ENCODE data around the gene MRPL50.

The MRPL50 gene

GRCh38 chr9:101365181-101365580 is 33.2 kb downstream of the MRPL50 start:
- H3K27ac ChIP-seq (replicated peaks) = no peak overlapping the region
- TF ChIP-seq, protein P1, sequence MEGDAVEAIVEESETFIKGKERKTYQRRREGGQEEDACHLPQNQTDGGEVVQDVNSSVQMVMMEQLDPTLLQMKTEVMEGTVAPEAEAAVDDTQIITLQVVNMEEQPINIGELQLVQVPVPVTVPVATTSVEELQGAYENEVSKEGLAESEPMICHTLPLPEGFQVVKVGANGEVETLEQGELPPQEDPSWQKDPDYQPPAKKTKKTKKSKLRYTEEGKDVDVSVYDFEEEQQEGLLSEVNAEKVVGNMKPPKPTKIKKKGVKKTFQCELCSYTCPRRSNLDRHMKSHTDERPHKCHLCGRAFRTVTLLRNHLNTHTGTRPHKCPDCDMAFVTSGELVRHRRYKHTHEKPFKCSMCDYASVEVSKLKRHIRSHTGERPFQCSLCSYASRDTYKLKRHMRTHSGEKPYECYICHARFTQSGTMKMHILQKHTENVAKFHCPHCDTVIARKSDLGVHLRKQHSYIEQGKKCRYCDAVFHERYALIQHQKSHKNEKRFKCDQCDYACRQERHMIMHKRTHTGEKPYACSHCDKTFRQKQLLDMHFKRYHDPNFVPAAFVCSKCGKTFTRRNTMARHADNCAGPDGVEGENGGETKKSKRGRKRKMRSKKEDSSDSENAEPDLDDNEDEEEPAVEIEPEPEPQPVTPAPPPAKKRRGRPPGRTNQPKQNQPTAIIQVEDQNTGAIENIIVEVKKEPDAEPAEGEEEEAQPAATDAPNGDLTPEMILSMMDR (IDR thresholded peaks at IDR 0.05; ENCODE audit: insufficient read depth, low read length) = no peak
- no peak for TF ChIP-seq SPI1 (IDR thresholded peaks at IDR 0.05; ENCODE audit: borderline replicate concordance, low read depth)
- TF ChIP-seq POLR2AphosphoS5 (IDR thresholded peaks at IDR 0.05; ENCODE audit: low read depth) = no peak
- TF ChIP-seq, protein P2, sequence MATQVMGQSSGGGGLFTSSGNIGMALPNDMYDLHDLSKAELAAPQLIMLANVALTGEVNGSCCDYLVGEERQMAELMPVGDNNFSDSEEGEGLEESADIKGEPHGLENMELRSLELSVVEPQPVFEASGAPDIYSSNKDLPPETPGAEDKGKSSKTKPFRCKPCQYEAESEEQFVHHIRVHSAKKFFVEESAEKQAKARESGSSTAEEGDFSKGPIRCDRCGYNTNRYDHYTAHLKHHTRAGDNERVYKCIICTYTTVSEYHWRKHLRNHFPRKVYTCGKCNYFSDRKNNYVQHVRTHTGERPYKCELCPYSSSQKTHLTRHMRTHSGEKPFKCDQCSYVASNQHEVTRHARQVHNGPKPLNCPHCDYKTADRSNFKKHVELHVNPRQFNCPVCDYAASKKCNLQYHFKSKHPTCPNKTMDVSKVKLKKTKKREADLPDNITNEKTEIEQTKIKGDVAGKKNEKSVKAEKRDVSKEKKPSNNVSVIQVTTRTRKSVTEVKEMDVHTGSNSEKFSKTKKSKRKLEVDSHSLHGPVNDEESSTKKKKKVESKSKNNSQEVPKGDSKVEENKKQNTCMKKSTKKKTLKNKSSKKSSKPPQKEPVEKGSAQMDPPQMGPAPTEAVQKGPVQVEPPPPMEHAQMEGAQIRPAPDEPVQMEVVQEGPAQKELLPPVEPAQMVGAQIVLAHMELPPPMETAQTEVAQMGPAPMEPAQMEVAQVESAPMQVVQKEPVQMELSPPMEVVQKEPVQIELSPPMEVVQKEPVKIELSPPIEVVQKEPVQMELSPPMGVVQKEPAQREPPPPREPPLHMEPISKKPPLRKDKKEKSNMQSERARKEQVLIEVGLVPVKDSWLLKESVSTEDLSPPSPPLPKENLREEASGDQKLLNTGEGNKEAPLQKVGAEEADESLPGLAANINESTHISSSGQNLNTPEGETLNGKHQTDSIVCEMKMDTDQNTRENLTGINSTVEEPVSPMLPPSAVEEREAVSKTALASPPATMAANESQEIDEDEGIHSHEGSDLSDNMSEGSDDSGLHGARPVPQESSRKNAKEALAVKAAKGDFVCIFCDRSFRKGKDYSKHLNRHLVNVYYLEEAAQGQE (IDR thresholded peaks at IDR 0.05; ENCODE audit: insufficient replicate concordance, low read depth) = no peak
- no peak for TF ChIP-seq GABPA (IDR thresholded peaks at IDR 0.05; ENCODE audit: low read depth)
- H3K4me3 ChIP-seq (replicated peaks; ENCODE audit: insufficient read depth, low read length) = no peak overlapping the region
- no peaks in the 10 kb centered on the region for H3K27me3 ChIP-seq (ENCODE audit: insufficient read depth, poor library complexity, severe bottlenecking)
- no peak for DNase-seq (ENCODE audit: low read depth in 1 of 2, low spot score in 1 of 2)

- no peak for TF ChIP-seq POLR2AphosphoS5 (IDR thresholded peaks at IDR 0.05; ENCODE audit: low read depth)
- TF ChIP-seq, protein P1 (IDR thresholded peaks at IDR 0.05; ENCODE audit: insufficient read depth, low read length) = no peak
- no peak for TF ChIP-seq SPI1 (IDR thresholded peaks at IDR 0.05; ENCODE audit: borderline replicate concordance, low read depth)
- TF ChIP-seq GABPA (IDR thresholded peaks at IDR 0.05; ENCODE audit: low read depth) = no peak
- TF ChIP-seq, protein P2 (IDR thresholded peaks at IDR 0.05; ENCODE audit: insufficient replicate concordance, low read depth) = no peak
- DNase-seq (ENCODE audit: low read depth in 1 of 2, low spot score in 1 of 2) = no peak
- Histone ChIP-seq H3K27ac (replicated peaks) (no peak overlapping the region), H3K27me3 (ENCODE audit: insufficient read depth, poor library complexity, severe bottlenecking) (no peaks in the 10 kb centered on the region), H3K4me3 (replicated peaks; ENCODE audit: insufficient read depth, low read length) (no peak overlapping the region)
Observed at GRCh38 chr9:101362450-101362849, 36.0 kb downstream of the MRPL50 start.

DNA sequence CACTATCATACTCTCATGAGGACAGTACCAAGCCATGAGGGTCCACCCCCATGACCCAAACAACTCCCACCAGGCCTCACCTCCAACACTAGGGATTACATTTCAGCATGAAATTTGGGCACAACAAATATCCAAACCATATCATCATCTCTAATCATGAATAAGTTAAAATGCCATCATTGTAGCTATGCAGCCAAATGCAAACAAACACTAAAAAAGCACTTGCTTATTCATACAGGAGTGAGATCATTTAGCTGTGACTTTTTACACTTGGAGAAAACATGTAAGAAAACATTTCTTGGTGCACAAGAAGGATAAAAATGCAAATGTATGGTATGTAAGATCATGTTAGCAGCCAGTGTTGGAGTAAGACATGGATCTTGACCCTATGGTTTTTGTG is 37.8 kb downstream of the MRPL50 start:
- no peak for DNase-seq (ENCODE audit: low read depth in 1 of 2, low spot score in 1 of 2)
- Histone ChIP-seq H3K27me3 (ENCODE audit: insufficient read depth, poor library complexity, severe bottlenecking) (no peaks in the 10 kb centered on the region), H3K4me3 (replicated peaks; ENCODE audit: insufficient read depth, low read length) (no peak overlapping the region), H3K27ac (replicated peaks) (no peak overlapping the region)
- TF ChIP-seq SPI1 (IDR thresholded peaks at IDR 0.05; ENCODE audit: borderline replicate concordance, low read depth) = no peak
- TF ChIP-seq, protein P1 (IDR thresholded peaks at IDR 0.05; ENCODE audit: insufficient read depth, low read length) = no peak
- TF ChIP-seq POLR2AphosphoS5 (IDR thresholded peaks at IDR 0.05; ENCODE audit: low read depth) = no peak
- TF ChIP-seq, protein P2 (IDR thresholded peaks at IDR 0.05; ENCODE audit: insufficient replicate concordance, low read depth) = no peak
- no peak for TF ChIP-seq GABPA (IDR thresholded peaks at IDR 0.05; ENCODE audit: low read depth)
